Stimulated activated naive B cell treated with anti-CD40 and anti-IgM and Interleukin-4, amounts not matched to agents 10 μg/mL and 1 μg/mL and 100 μg/mL, for 72 hours (primary cell): ENCODE measurements around the gene ADGRG4.

Experiments used
- ATAC-seq, 2 donors: fragments of 150-1000 bp; cut with Tn5 transposase; replicated peaks; 2 replicates each; pipeline ENCODE4 v1.10.0; 2021; ENCODE audit warnings: moderate library complexity in 1 of 2
- DNase-seq: peaks from one replicate; pipeline ENCODE4 v3.0.0; 2021
- H3K27ac Mint-ChIP-seq: one replicate; pipeline ENCODE4 v1.8.0; 2022; ENCODE audit warnings: mild to moderate bottlenecking, mixed read lengths
- H3K27me3 Mint-ChIP-seq, 2 donors: one replicate each; pipeline ENCODE4 v1.8.0; 2022; ENCODE audit warnings: mixed read lengths in 2 of 2
- H3K36me3 Mint-ChIP-seq, 2 donors: one replicate each; pipeline ENCODE4 v1.8.0; 2022; ENCODE audit warnings: mixed read lengths in 2 of 2, mild to moderate bottlenecking in 1 of 2
- H3K4me1 Mint-ChIP-seq, 2 donors: one replicate each; pipeline ENCODE4 v1.8.0; 2022; ENCODE audit warnings: mixed read lengths in 2 of 2, mild to moderate bottlenecking in 1 of 2
- H3K4me3 Mint-ChIP-seq, 2 donors: one replicate each; pipeline ENCODE4 v1.8.0; 2022; ENCODE audit warnings: mild to moderate bottlenecking in 2 of 2, mixed read lengths in 2 of 2, moderate library complexity in 1 of 2
- H3K9me3 Mint-ChIP-seq, 2 donors: one replicate each; pipeline ENCODE4 v1.8.0; 2022; ENCODE audit warnings: mixed read lengths in 2 of 2, mild to moderate bottlenecking in 1 of 2

The ADGRG4 gene

DNA sequence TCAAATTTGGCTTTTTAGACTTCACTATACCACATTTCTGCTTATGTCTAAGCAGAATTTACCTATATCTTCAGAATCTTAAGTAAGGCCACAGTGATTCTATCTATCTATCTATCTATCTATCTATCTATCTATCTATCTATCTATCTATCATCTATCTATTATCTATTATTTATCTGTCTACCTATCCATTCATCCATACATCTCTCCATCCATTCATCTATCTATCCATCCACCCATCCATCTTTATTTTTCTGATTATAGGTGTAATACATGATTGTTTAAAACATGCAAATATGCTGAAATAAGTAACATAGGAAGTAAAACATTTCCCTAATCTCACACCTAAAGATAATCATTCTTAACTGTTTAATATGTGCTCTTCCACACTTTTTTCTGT lies 18.8 kb downstream of the ADGRG4 start:
- DNase-seq (no peak), ATAC-seq (no peak)
- Mint-ChIP-seq H3K4me1 (no peaks in the 10 kb centered on the region), H3K9me3 (no peaks in the 10 kb centered on the region), H3K36me3 (no peaks in the 10 kb centered on the region), H3K27me3 (peaks cover 0 to 2% of the 10 kb centered on the region in 2 donors), H3K4me3 (no peak overlapping the region), H3K27ac (no peak overlapping the region)

DNA sequence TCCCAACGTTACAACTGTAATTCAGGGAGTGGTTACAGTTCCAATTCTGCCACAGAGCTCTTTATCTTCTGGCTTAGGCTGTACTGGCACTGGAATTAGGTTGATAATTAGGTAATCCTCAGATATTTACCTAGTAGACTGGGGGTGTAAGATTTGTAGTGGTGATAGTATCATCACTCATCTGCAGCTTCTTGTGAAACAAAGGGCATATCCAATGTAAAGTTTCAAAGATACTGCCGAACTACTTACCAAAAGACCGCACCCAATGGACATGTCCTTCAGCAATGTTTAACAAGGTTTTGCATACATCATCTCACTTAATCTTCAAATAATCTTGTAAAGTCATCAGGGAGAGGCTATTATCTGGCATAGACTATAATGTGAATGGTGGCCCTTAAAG lies 20.8 kb downstream of the ADGRG4 start:
- Mint-ChIP-seq H3K36me3 (no peaks in the 10 kb centered on the region), H3K4me1 (no peaks in the 10 kb centered on the region), H3K27ac (no peak overlapping the region), H3K27me3 (peaks cover 0 to 4% of the 10 kb centered on the region in 2 donors), H3K4me3 (no peak overlapping the region), H3K9me3 (no peaks in the 10 kb centered on the region)
- DNase-seq = no peak
- ATAC-seq = no peak

DNA sequence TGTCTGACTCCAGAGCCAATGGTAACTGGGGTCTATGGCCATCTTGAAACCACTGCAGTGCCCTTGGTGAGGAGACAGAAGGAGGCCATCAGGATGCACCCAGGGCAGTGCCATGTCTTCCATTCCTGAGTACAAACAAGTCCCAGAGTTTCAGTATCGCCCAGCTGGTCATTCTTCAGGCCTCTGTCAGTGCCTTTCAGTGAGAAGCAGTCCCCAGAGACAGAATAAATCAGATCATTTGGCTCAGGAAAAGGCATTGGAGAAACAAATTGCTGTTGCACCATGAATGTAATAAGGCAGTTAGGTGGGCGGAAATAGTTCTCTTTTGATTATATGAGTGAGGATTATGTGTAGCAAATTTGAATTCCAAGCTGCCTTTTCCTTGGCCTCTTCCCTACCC lies 21.3 kb downstream of the ADGRG4 start:
- no peak for DNase-seq
- no peak overlapping the region for H3K4me3 Mint-ChIP-seq
- H3K36me3 Mint-ChIP-seq = no peaks in the 10 kb centered on the region
- H3K27ac Mint-ChIP-seq = no peak overlapping the region
- H3K9me3 Mint-ChIP-seq = no peaks in the 10 kb centered on the region
- H3K27me3 Mint-ChIP-seq = peaks cover 0 to 4% of the 10 kb centered on the region in 2 donors
- no peak for ATAC-seq
- no peaks in the 10 kb centered on the region for H3K4me1 Mint-ChIP-seq

DNA sequence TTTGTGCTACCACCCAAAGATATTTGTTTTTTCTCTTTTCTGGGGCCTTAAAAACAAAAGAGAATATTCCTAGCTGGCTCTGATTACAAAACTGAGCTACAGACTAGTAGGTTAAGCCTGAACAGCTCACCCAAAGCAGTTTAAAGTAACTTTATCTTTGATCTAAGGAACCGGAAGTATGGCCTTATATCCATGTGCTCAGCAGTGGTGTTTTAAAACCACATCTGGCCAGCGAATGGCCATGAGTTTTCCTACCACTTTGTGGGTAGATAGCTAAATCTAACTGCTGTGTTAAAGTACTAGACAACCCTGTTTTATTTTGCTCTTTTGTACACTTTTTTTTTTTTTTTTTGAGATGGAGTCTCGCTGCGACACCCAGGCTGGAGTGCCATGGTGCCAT lies 24.6 kb downstream of the ADGRG4 start:
- Mint-ChIP-seq H3K27me3 (peaks cover 0 to 4% of the 10 kb centered on the region in 2 donors), H3K4me1 (no peaks in the 10 kb centered on the region), H3K27ac (no peak overlapping the region), H3K4me3 (no peak overlapping the region), H3K36me3 (no peaks in the 10 kb centered on the region), H3K9me3 (no peaks in the 10 kb centered on the region)
- DNase-seq (no peak), ATAC-seq (no peak)

DNA sequence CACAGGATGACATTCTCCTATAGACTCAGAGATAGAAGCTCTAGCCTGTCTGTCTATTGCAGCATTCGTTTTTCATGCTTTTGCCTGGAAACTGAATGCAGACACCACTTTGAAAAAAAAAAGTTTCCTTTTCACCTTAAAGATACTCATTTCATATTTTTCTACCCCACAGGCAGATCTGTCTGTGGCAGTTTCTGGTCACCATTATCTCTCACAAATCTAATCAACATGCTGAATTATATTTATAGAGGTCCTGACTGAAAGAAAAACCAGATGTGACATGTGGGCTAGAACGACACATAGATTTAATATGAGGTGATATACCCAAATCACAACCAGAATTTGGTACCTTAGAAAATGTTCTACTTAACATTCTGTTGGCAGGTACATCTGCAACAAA lies 28.2 kb downstream of the ADGRG4 start:
- ATAC-seq = no peak
- H3K4me1 Mint-ChIP-seq = no peaks in the 10 kb centered on the region
- no peak for DNase-seq
- no peak overlapping the region for H3K27ac Mint-ChIP-seq
- H3K36me3 Mint-ChIP-seq = no peaks in the 10 kb centered on the region
- peaks cover 0 to 4% of the 10 kb centered on the region in 2 donors for H3K27me3 Mint-ChIP-seq
- no peak overlapping the region for H3K4me3 Mint-ChIP-seq
- peaks cover 0 to under 1% of the 10 kb centered on the region in 2 donors for H3K9me3 Mint-ChIP-seq

DNA sequence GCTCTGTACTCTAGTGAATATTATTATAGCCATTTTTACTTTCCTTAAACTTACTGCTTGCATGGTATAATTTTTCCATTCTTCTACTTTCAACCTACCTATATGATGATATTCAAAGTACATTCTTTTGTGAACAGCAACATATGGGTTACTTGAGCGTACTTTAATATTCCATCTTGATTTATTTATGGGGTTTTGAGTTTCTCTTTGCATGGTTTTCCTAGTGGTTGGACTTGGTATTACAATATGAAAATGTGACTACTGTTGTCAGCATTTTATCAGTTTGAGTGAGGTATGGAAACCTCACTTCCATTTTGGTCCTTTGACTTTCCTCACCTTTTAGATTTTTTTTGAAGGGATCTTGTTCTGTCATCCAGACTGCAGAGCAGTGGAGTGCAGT lies 35.9 kb downstream of the ADGRG4 start:
- Mint-ChIP-seq H3K9me3 (peaks cover 2 to 3% of the 10 kb centered on the region in 2 donors), H3K27ac (no peak overlapping the region), H3K4me1 (no peaks in the 10 kb centered on the region), H3K4me3 (no peak overlapping the region), H3K27me3 (peaks cover 0 to 7% of the 10 kb centered on the region in 2 donors), H3K36me3 (no peaks in the 10 kb centered on the region)
- DNase-seq (no peak), ATAC-seq (no peak)

DNA sequence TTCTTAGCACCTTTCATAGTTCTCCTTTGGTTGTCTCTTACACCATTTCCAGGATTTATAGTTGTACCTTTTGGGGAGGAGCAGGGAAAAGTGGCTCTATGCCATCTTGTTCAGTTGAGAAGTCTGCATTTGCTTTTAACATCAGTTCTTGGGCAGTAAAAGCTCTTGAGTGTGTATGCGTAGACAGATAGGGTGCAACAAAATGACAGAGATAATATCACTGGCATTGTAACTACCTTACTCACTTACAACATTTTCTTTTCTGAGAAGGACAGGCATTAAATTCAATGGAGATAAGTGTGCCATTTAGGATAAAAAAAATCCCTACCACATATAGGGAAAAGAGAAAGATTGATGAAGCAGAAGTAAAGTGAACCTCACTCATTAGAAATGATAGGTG lies 38.9 kb downstream of the ADGRG4 start:
- no peak for ATAC-seq
- Mint-ChIP-seq H3K27me3 (peaks cover 0 to 11% of the 10 kb centered on the region in 2 donors), H3K4me3 (no peak overlapping the region), H3K4me1 (no peaks in the 10 kb centered on the region), H3K36me3 (no peaks in the 10 kb centered on the region), H3K9me3 (peaks cover 0 to 2% of the 10 kb centered on the region in 2 donors), H3K27ac (no peak overlapping the region)
- DNase-seq = no peak

DNA sequence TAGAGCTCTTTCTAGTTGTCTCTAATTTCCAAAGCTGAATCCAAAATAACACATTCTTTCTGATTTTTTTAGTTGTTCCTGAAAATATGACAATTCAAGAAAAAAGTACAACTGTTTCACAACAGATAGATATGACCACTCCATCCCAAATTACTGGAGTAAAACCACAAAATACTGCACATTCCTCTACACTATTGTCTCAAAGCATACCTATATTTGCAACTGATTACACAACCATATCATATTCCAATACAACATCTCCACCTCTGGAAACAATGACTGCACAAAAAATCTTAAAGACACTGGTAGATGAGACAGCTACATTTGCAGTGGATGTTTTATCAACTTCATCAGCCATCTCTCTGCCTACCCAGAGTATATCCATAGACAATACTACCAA lies 43.6 kb downstream of the ADGRG4 start:
- Mint-ChIP-seq H3K27ac (no peak overlapping the region), H3K4me1 (no peaks in the 10 kb centered on the region), H3K9me3 (no peaks in the 10 kb centered on the region), H3K4me3 (no peak overlapping the region), H3K36me3 (no peaks in the 10 kb centered on the region), H3K27me3 (peaks cover 0 to 18% of the 10 kb centered on the region in 2 donors)
- ATAC-seq = no peak
- DNase-seq = no peak

DNA sequence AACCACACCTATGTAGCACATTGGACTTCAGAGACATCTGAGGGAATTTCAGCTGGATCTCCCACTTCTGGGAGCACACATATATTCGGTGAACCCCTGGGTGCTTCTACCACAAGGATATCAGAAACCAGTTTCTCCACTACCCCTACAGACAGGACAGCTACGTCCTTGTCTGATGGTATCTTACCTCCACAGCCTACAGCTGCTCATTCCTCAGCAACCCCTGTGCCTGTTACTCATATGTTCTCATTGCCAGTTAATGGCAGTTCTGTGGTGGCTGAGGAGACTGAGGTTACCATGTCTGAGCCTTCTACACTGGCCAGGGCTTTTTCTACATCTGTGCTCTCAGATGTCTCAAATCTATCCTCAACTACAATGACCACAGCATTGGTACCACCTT lies 45.7 kb downstream of the ADGRG4 start:
- DNase-seq (no peak), ATAC-seq (no peak)
- H3K4me3 Mint-ChIP-seq = no peak overlapping the region
- no peak overlapping the region for H3K27ac Mint-ChIP-seq
- H3K4me1 Mint-ChIP-seq = no peaks in the 10 kb centered on the region
- H3K36me3 Mint-ChIP-seq = no peaks in the 10 kb centered on the region
- peaks cover 0 to 13% of the 10 kb centered on the region in 2 donors for H3K27me3 Mint-ChIP-seq
- H3K9me3 Mint-ChIP-seq = no peaks in the 10 kb centered on the region

DNA sequence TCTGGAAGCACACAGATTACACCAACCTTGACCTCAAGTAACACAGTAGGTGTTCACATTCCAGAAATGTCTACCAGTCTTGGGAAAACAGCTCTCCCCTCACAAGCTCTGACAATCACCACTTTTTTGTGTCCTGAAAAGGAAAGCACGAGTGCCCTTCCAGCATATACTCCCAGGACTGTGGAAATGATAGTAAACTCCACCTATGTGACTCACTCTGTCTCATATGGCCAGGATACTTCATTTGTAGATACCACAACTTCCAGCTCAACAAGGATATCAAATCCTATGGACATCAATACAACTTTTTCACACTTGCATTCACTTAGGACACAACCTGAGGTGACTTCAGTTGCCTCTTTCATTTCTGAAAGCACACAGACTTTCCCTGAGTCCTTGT lies 46.9 kb downstream of the ADGRG4 start:
- Mint-ChIP-seq H3K27me3 (peaks cover 0 to 13% of the 10 kb centered on the region in 2 donors), H3K4me1 (no peaks in the 10 kb centered on the region), H3K9me3 (no peaks in the 10 kb centered on the region), H3K36me3 (no peaks in the 10 kb centered on the region), H3K4me3 (no peak overlapping the region), H3K27ac (no peak overlapping the region)
- ATAC-seq (no peak), DNase-seq (no peak)

DNA sequence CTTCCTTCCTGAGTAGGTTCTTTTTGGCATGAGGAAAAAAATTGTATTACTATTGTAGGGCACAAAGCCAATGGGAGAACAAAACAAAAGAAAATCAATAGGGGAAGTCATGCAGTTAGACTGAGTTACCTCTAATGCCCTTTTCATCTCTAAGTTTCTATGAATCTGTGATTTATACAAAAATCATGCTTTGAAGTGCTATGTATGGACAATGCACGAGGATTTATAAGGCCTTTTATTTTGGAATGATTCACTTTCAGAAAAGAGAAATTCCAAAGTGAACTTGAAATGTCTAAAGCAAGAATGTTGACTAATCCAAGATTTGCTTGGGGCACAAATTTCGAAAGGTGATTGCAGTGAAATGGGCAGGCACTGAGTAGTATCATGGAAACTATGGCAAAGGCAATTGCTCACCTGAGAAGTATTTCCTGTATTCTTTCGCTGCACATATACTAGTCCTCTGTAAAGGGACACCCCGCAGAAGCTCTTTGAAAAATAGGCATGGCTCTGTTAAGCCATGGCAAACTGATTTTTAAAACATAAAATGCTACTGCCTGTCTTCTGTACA lies 52.8 kb downstream of the ADGRG4 start:
- no peak for DNase-seq
- no peaks in the 10 kb centered on the region for H3K36me3 Mint-ChIP-seq
- H3K27me3 Mint-ChIP-seq = peaks cover 0 to 6% of the 10 kb centered on the region in 2 donors
- H3K9me3 Mint-ChIP-seq = no peaks in the 10 kb centered on the region
- ATAC-seq = no peak
- no peaks in the 10 kb centered on the region for H3K4me1 Mint-ChIP-seq
- H3K4me3 Mint-ChIP-seq = no peak overlapping the region
- no peak overlapping the region for H3K27ac Mint-ChIP-seq

DNA sequence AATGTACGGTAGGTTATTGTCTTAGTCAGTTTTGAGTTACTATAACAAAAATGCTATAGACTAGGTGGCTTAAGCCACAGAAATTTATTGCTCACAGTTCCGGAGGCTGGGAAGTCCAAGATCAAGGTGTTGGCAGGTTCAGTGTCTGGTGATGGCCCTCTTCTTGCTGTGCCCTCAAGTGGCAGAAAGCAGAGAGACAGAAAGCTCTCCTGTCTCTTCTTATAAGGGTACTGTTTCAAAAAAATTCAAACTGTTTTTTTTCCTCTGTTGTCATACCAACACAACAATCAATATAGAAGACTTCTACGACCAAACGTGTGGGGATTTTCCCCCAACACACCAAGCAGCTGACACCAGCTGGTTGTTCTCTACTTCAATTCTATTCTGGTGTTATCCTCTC lies 53.4 kb downstream of the ADGRG4 start:
- no peak overlapping the region for H3K27ac Mint-ChIP-seq
- no peak overlapping the region for H3K4me3 Mint-ChIP-seq
- DNase-seq (no peak), ATAC-seq (no peak)
- no peaks in the 10 kb centered on the region for H3K36me3 Mint-ChIP-seq
- no peaks in the 10 kb centered on the region for H3K9me3 Mint-ChIP-seq
- H3K4me1 Mint-ChIP-seq = no peaks in the 10 kb centered on the region
- H3K27me3 Mint-ChIP-seq = peaks cover 0 to 6% of the 10 kb centered on the region in 2 donors

DNA sequence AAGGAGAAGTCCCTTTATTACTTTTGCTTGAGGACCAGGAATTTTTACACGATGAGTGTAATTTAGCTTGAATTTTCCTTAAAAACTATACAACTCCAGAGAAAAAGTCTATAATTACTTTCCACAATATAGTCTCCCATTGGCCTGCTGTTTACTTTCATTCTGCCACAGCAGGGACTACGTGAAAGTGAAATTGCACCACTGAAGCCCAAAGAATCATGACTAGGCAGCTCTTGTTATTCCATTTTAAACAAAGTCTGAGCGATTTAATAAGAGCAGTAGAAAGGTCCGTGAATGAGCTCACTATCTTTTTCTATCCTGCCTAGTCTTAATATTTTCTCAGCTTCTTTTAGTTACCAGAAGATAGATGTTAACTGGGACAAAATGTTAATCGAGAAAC lies 68.6 kb downstream of the ADGRG4 start:
- no peak overlapping the region for H3K27ac Mint-ChIP-seq
- ATAC-seq (no peak), DNase-seq (no peak)
- H3K9me3 Mint-ChIP-seq = no peaks in the 10 kb centered on the region
- peaks cover 5 to 10% of the 10 kb centered on the region in 2 donors for H3K27me3 Mint-ChIP-seq
- no peaks in the 10 kb centered on the region for H3K4me1 Mint-ChIP-seq
- H3K4me3 Mint-ChIP-seq = no peak overlapping the region
- no peaks in the 10 kb centered on the region for H3K36me3 Mint-ChIP-seq

DNA sequence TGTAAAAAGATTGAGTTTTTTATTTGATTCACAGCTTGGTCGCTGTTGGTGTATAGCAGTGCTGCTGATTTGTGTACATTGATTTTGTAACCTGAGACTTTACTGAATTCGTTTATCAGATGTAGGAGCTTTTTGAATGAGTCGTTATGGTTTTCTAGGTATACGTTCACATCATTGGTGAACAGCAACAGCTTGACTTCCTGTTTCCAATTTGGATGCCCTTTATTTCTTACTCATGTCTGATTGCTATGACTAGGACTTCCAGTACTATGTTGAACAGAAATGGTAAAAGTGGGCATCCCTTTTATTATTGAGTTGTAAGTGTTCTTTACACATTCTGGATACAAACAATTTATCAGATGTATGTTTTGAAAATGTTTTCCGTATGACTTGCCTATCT lies 76.0 kb downstream of the ADGRG4 start:
- H3K4me1 Mint-ChIP-seq = no peaks in the 10 kb centered on the region
- no peaks in the 10 kb centered on the region for H3K36me3 Mint-ChIP-seq
- DNase-seq (no peak), ATAC-seq (peak in 1 of 2 donors; percentile 43)
- H3K27me3 Mint-ChIP-seq = peaks cover 5 to 7% of the 10 kb centered on the region in 2 donors
- H3K4me3 Mint-ChIP-seq = no peak overlapping the region
- H3K27ac Mint-ChIP-seq = no peak overlapping the region
- H3K9me3 Mint-ChIP-seq = no peaks in the 10 kb centered on the region

DNA sequence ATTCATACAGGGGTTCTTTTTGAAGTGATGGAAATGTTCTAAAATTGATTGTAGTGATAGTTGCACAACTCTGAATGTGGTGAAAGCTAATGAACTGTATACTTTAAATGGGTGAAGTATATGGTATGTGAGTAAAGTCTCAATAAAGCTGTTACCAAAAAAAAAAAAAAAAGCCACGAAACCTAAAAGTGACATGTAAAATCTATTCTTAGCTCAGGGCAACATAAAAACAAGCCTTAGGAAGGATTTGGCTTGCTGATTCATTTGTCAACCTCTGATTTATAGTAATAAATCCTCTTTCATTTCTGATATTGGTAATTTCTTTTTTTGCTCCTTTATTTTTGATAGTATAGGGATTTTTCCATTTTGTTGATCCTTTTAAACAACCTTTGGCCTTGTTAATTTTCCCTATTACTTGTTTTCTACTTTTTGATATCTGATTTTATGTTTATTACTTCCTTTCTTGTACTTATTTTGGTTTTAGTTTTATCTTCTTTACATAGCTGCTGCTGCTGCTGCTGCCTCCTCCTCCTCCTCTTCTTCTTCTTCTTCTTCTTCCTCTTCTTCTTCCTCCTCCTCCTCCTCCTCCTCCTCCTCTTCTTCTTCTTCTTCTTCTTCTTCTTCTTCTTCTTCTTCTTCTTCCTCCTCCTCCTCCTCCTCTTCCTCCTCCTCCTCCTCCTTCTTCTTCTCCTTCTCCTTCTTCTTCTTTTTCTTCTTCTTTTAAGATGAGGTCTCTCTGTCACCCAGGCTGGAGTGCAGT lies 79.4 kb downstream of the ADGRG4 start:
- ATAC-seq = no peak
- no peak overlapping the region for H3K4me3 Mint-ChIP-seq
- no peak for DNase-seq
- H3K9me3 Mint-ChIP-seq = no peaks in the 10 kb centered on the region
- H3K4me1 Mint-ChIP-seq = no peaks in the 10 kb centered on the region
- peaks cover 7 to 12% of the 10 kb centered on the region in 2 donors for H3K27me3 Mint-ChIP-seq
- H3K36me3 Mint-ChIP-seq = no peaks in the 10 kb centered on the region
- no peak overlapping the region for H3K27ac Mint-ChIP-seq
